H9 (cell line): ENCODE results near the gene CYP8B1. TPM values are rescaled to one million over a fixed set of nuclear protein-coding genes. Genes with fewer than 3 reads are reported as not detected.

Source experiments
- DNase-seq: peaks from one replicate; pipeline ENCODE4 v3.0.0-alpha.2; 2017
- H2AFZ ChIP-seq: one replicate; pipeline ENCODE4 v1.6.1; 2013; ENCODE audit warnings: mild to moderate bottlenecking, low read length, control low read depth, moderate library complexity
- H2AK5ac ChIP-seq: 2 replicates; pipeline ENCODE4 v1.6.1; 2013; ENCODE audit warnings: low read length, control low read depth, mixed read lengths; ENCODE audit not compliant: insufficient read length
- H2BK120ac ChIP-seq: one replicate; pipeline ENCODE4 v1.6.1; 2013; ENCODE audit warnings: low read depth, mild to moderate bottlenecking, low read length, control low read depth, inconsistent platforms; ENCODE audit not compliant: poor library complexity, severe bottlenecking
- H2BK12ac ChIP-seq: 2 replicates; pipeline ENCODE4 v1.6.1; 2013; ENCODE audit warnings: low read length, control low read depth, mixed read lengths, low read depth; ENCODE audit not compliant: insufficient read length
- H2BK15ac ChIP-seq: 2 replicates; pipeline ENCODE4 v1.6.1; 2013; ENCODE audit warnings: low read depth, low read length, control low read depth
- H2BK20ac ChIP-seq: one replicate; pipeline ENCODE4 v1.6.1; 2013; ENCODE audit warnings: low read depth, mild to moderate bottlenecking, low read length, control low read depth, inconsistent platforms; ENCODE audit not compliant: poor library complexity, severe bottlenecking
- H2BK5ac ChIP-seq: 2 replicates; pipeline ENCODE4 v1.6.1; 2013; ENCODE audit warnings: low read length, control low read depth, mixed read lengths; ENCODE audit not compliant: insufficient read length
- H3K14ac ChIP-seq: 2 replicates; pipeline ENCODE4 v1.6.1; 2013; ENCODE audit warnings: low read length, control low read depth; ENCODE audit not compliant: insufficient read depth
- H3K18ac ChIP-seq: 2 replicates; pipeline ENCODE4 v1.6.1; 2013; ENCODE audit warnings: low read depth, mild to moderate bottlenecking, mixed read lengths, low read length, control low read depth; ENCODE audit not compliant: insufficient read length
- H3K23ac ChIP-seq: 2 replicates; pipeline ENCODE4 v1.6.1; 2013; ENCODE audit warnings: low read length, control low read depth, mixed read lengths, low read depth; ENCODE audit not compliant: insufficient read length
- H3K23me2 ChIP-seq: 2 replicates; pipeline ENCODE4 v1.6.1; 2013; ENCODE audit warnings: low read depth, mild to moderate bottlenecking, mixed read lengths, low read length, control low read depth; ENCODE audit not compliant: insufficient read length, poor library complexity, severe bottlenecking
- H3K27ac ChIP-seq: 2 replicates; pipeline ENCODE4 v1.5.1; 2013; ENCODE audit warnings: low read length, control low read depth, mixed read lengths, low read depth; ENCODE audit not compliant: insufficient read length
- H3K27me3 ChIP-seq: 2 replicates; pipeline ENCODE4 v1.6.1; 2013; ENCODE audit warnings: low read length, control low read depth, inconsistent platforms; ENCODE audit not compliant: insufficient read depth
- H3K4ac ChIP-seq: 2 replicates; pipeline ENCODE4 v1.6.1; 2013; ENCODE audit warnings: low read depth, mild to moderate bottlenecking, control low read depth, inconsistent platforms, low read length, moderate library complexity
- H3K4me1 ChIP-seq: 2 replicates; pipeline ENCODE4 v1.6.1; 2013; ENCODE audit warnings: low read length, control low read depth, inconsistent platforms; ENCODE audit not compliant: insufficient read depth
- H3K4me2 ChIP-seq: 2 replicates; pipeline ENCODE4 v1.6.1; 2013; ENCODE audit warnings: low read length, control low read depth, mixed read lengths; ENCODE audit not compliant: insufficient read length, insufficient read depth
- H3K56ac ChIP-seq: 2 replicates; pipeline ENCODE4 v1.6.1; 2013; ENCODE audit warnings: low read depth, mild to moderate bottlenecking, mixed read lengths, low read length, control low read depth; ENCODE audit not compliant: insufficient read length
- H3K79me1 ChIP-seq: 2 replicates; pipeline ENCODE4 v1.6.1; 2013; ENCODE audit warnings: low read depth, mild to moderate bottlenecking, moderate library complexity, low read length, control low read depth, inconsistent platforms; ENCODE audit not compliant: insufficient read depth, poor library complexity, severe bottlenecking
- H3K79me2 ChIP-seq: 2 replicates; pipeline ENCODE4 v1.6.1; 2013; ENCODE audit warnings: low read length, control low read depth, inconsistent platforms; ENCODE audit not compliant: insufficient read depth
- H3K9ac ChIP-seq: 2 replicates; pipeline ENCODE4 v1.6.1; 2013; ENCODE audit warnings: low read length, control low read depth, mixed read lengths; ENCODE audit not compliant: insufficient read length; ENCODE audit errors: extremely low read depth
- H3K9me3 ChIP-seq: one replicate; pipeline ENCODE4 v1.6.1; 2013; ENCODE audit warnings: low read depth, low read length, inconsistent platforms; ENCODE audit not compliant: control insufficient read depth
- H3T11ph ChIP-seq: one replicate; pipeline ENCODE4 v1.6.1; 2013; ENCODE audit warnings: mild to moderate bottlenecking, low read length, control low read depth, inconsistent platforms
- H4K20me1 ChIP-seq: one replicate; pipeline ENCODE4 v1.6.1; 2013; ENCODE audit not compliant: control insufficient read depth, insufficient read length, insufficient read depth
- H4K5ac ChIP-seq: 2 replicates; pipeline ENCODE4 v1.6.1; 2013; ENCODE audit warnings: low read depth, mild to moderate bottlenecking, mixed read lengths, low read length, control low read depth; ENCODE audit not compliant: insufficient read length
- H4K8ac ChIP-seq: replicated peaks from 2 replicates; pipeline ENCODE4 v1.6.1; 2013; ENCODE audit warnings: low read length, control low read depth, mixed read lengths, low read depth; ENCODE audit not compliant: insufficient read length
- H4K91ac ChIP-seq: 2 replicates; pipeline ENCODE4 v1.6.1; 2013; ENCODE audit warnings: low read depth, mild to moderate bottlenecking, moderate library complexity, mixed read lengths, low read length, control low read depth; ENCODE audit not compliant: insufficient read length
- H3K27ac Mint-ChIP-seq, 3 experiments: 2 replicates in 2 of 3; 3 replicates in 1 of 3; pipeline ENCODE4 v1.8.0; 2020 to 2021; ENCODE audit warnings: mixed read lengths in 3 of 3, mild to moderate bottlenecking in 1 of 3, moderate library complexity in 1 of 3
- H3K27me3 Mint-ChIP-seq: 2 replicates; pipeline ENCODE4 v1.8.0; 2021; ENCODE audit warnings: low read depth, mild to moderate bottlenecking, moderate library complexity, mixed read lengths
- H3K36me3 Mint-ChIP-seq, 3 experiments: 2 replicates in 2 of 3; 3 replicates in 1 of 3; pipeline ENCODE4 v1.8.0; 2020 to 2021; ENCODE audit warnings: low read depth in 3 of 3, mixed read lengths in 3 of 3; ENCODE audit not compliant: insufficient read depth in 1 of 3
- H3K4me1 Mint-ChIP-seq, 2 experiments: 2 replicates each; pipeline ENCODE4 v1.8.0; 2020; ENCODE audit warnings: mixed read lengths in 2 of 2
- H3K4me3 Mint-ChIP-seq, 2 experiments: 2 replicates in 1 of 2; 3 replicates in 1 of 2; pipeline ENCODE4 v1.8.0; 2020 to 2021; ENCODE audit warnings: mild to moderate bottlenecking in 2 of 2, mixed read lengths in 2 of 2, moderate library complexity in 1 of 2
- H3K9me3 Mint-ChIP-seq, 2 experiments: 2 replicates in 1 of 2; 3 replicates in 1 of 2; pipeline ENCODE4 v1.8.0; 2020; ENCODE audit warnings: mild to moderate bottlenecking in 2 of 2, mixed read lengths in 2 of 2, moderate library complexity in 1 of 2
- CTCF ChIP-seq: fragments of 200-600 bp; sonication (generic); conservative IDR thresholded peaks from 3 replicates; pipeline ENCODE4 v1.8.0; 2021; ENCODE audit warnings: antibody characterized with exemption, mild to moderate bottlenecking
- WGBS: extraction: QIAGEN DNeasy Blood & Tissue Kit; methylation state at CpG from one replicate; pipeline ENCODE4 v1.1.7; 2013; ENCODE audit warnings: missing lambda C conversion rate, low lambda C conversion rate, mixed read lengths; ENCODE audit not compliant: insufficient read length; ENCODE audit errors: extremely low coverage; 5-methylcytosine and 5-hydroxymethylcytosine counted together
- total RNA-seq: library from RNA; stranded (reverse); gene quantifications from 2 replicates; pipeline ENCODE4 v1.2.1, GENCODE V29; 2021

The CYP8B1 gene
- total RNA-seq, 1 experiment from 2014 or later = not detected

DNA sequence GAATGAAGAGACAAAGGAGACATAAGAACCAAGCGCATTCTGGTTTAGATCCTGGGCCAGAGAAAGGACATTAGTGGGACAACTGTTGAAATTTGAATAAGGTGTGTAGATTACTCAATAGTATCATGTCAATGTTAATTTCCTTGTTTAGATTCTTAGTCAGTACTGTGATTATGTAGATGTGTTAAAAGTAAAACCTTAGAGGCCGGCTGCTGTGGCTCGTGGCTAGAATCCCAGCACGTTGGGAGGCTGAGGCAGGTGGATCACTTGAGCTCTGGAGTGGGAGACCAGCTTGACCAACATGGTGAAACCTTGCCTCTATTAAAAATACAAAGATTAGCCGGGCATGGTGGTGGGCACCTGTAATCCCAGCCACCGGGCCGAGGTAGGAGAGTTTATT, 26.7 kb downstream of the CYP8B1 start:
- H3K4me3 Mint-ChIP-seq = no peak overlapping the region
- WGBS = no CpG with 5 or more reads among the region's 7 CpGs

More for the DNA sequence above, 26.7 kb downstream of the CYP8B1 start:
- Mint-ChIP-seq H3K36me3 (no peaks in the 10 kb centered on the region), H3K9me3 (no peaks in the 10 kb centered on the region), H3K4me1 (peaks cover 17 to 18% of the 10 kb centered on the region in 2 experiments), H3K27me3 (peaks cover 3% of the 10 kb centered on the region; the same call in 1 of the 2 replicates), H3K27ac (no peak overlapping the region)
- Histone ChIP-seq H3K27me3 (no peaks in the 10 kb centered on the region), H2BK12ac (no peak overlapping the region), H3T11ph (no peak overlapping the region), H3K18ac (no peak overlapping the region), H3K27ac (no peak overlapping the region), H3K56ac (no peak overlapping the region), H3K23me2 (no peaks in the 10 kb centered on the region), H4K91ac (no peak overlapping the region), H3K4me2 (no peak overlapping the region), H2AFZ (no peak overlapping the region), H4K5ac (no peak overlapping the region), H2BK15ac (no peak overlapping the region), H2AK5ac (no peak overlapping the region), H4K8ac (no peak overlapping the region), H3K14ac (no peak overlapping the region), H3K79me2 (no peaks in the 10 kb centered on the region; the same call in 1 of the 2 replicates), H3K4me1 (peaks cover 3% of the 10 kb centered on the region; the same call in 1 of the 2 replicates), H2BK5ac (no peak overlapping the region), H3K23ac (no peak overlapping the region), H3K4ac (no peak overlapping the region), H3K79me1 (no peaks in the 10 kb centered on the region), H3K9ac (no peak overlapping the region), H2BK20ac (no peak overlapping the region), H4K20me1 (no peaks in the 10 kb centered on the region), H3K9me3 (no peaks in the 10 kb centered on the region), H2BK120ac (no peak overlapping the region)
- no peak for DNase-seq
- no peak for TF ChIP-seq CTCF
